ENCODE measurements around the gene IGFL2.

- TF ChIP-seq POLR2AphosphoS5 (IDR thresholded peaks at IDR 0.05; ENCODE audit: borderline replicate concordance, low read depth, low read length) (no peak), EZH2 (IDR thresholded peaks at IDR 0.05) (no peak), FOXP2 (optimal IDR thresholded peaks at IDR 0.05; ENCODE audit: control extremely low read depth, extremely low read length, insufficient read depth) (no peak)
Measured at GRCh38 chr19:46124638-46125115, 23.4 kb upstream of the IGFL2 start, which contains the start of gene IGFL3.

Data from SK-N-MC (cell line).